ENCODE data around the gene ATP1A1.

ATP1A1 gene

DNA sequence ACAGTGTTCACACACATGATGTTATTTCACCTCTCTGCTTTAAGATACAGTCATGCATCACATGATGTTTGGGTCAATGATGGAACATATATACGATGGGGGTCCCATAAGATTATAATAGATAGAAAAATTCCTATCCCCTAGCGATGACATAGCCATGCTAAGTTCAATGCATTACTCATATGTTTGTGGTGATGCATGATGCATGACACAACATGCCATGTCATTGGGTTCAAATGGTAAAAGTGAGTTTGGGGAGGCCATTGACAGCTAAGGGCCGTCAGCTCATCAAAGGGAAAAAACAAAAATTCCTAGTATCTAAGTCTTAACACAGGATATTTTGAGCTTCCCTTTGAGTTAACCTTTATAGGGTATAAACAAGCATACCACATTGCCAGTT lies 73.6 kb downstream of the ATP1A1 start:
- no peak for DNase-seq

DNA sequence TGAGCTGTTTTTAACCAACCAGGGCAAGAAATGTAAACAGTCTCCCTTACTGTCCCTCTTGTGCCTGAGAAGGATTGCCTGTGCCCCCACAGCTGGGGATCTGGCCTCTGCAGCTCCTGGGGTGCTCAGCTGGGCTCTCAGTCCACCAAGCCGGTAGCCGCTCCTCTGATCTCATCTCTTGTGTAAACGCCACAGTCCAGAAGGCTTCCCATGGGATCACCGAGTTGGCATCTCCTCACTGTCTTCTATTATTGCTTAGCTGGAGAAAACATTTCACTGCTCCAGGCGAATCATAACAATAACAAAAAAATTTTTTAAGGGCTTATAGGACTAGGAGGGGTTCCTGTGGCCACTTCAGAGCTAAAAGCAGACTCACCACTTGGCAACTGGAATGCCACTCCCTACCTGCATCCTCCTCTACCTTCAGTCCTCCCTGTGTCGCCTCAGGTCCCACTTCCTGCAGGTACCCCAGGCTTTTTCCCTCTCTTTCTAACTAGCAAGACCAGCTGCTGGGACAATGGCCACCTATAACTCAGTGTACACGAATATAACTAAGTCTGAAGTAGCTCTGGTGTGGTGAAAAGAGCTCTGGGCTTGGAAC lies 75.8 kb downstream of the ATP1A1 start:
- DNase-seq, result no peak

DNA sequence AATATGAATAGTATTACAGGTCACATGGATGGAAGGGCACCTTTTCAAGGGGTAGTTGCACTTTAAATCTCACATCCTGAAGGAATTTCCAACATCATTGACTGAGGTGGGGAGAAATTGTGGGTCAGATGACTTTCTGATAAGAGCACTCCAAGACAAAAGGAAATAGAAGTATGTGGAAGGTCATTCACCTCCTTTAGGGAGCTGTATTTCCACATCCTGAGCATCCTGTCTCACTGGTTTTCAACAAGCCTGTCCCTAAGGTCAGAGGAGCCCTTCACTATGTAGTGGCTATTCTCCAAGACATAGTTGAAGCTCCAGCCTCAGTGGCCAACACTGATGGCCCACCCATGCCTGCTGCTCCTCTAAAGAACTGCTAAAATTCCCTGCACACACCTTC lies 76.5 kb downstream of the ATP1A1 start:
- no peak for DNase-seq

DNA sequence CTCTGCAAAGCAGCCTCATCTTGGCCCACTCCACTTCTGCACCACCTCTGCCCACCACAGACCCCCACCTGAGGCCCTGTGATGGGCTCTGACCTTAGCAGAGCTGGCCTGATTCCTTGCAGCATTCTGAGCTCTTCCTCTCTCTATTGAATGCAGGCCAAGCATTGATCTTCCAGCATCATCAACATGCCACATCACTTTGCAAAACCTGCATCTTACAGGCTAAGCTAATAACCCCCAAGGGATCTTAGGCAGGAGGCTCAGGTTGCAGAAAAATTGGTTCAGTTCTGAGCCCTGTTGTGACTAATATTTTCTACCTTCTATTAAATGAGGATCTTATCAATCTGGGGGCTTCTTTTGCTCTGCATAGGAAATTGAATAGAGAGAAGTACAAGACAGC lies 78.7 kb downstream of the ATP1A1 start:
- DNase-seq, result no peak

DNA sequence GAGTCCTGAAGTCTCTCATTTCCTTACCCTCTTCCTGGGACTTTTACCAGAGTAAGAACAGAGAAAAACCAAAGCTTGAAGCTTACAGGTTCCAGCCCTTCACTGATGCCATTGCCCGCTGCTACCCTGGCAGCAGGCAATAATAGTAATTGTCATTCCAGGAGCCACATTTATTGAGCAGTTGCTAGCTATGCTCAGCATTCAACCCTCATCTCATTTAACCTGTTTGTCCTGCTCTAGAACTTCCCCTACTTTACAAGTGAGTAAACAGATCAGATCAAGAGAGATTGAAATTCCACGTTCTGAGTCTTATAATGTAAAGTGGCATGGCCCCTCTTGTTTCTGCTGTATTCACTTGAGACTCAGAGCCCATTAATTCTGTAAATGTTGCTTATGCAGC lies 80.4 kb downstream of the ATP1A1 start:
- DNase-seq, result no peak

DNA sequence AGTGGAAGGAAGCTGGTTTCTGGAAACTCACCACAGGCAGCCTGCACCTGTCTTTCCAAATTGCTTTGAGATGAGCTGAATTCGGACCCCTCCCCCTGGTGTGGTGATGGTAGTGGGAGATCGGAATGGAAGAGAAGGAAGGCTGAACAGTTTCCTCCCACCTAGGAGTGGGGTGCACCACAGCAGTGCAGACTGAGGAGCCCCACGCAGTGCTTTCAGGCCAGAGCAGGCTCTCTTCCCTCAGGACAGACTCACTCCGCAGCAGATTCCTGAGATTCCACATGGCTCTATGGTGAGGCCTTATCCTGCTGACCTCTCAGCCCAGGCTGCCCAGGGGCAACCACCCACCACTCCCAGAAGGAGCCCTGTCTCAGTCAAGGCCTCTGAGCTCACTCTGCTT lies 80.9 kb downstream of the ATP1A1 start:
- no peak for DNase-seq
